ENCODE data around the gene SIRT5. TPM values are rescaled to one million over a fixed set of nuclear protein-coding genes. Genes with fewer than 3 reads are reported as not detected.

SIRT5 gene
- total RNA-seq: 6.2 and 7.2 TPM in 2 replicates

GRCh38 chr6:13574571-13575376 lies at the start of gene SIRT5:
Gene SIRT5 (plus strand): TSS chr6:13574601. CDS start chr6:13584111, 9,510 bp downstream.

GRCh38 chr6:13614926-13615791 lies 40.8 kb downstream of the SIRT5 start, which contains the start of gene NOL7:
Gene NOL7 (plus strand): TSS chr6:13615335. CDS start chr6:13615359, 24 bp downstream.

Other genes with a start within 250 kb of the SIRT5 start
- gene TBC1D7, start 246.1 kb upstream of the SIRT5 start, total RNA-seq: 13.6 and 15.6 TPM in 2 replicates
- gene GFOD1, start 87.0 kb upstream of the SIRT5 start, total RNA-seq: 2.2 and 3.9 TPM in 2 replicates
- 49.2 and 57.9 TPM in 2 replicates for gene NOL7, start 40.7 kb downstream of the SIRT5 start, total RNA-seq
- gene RANBP9, start 137.2 kb downstream of the SIRT5 start, total RNA-seq: 23.5 and 27.6 TPM in 2 replicates
- 9.2 and 15.8 TPM in 2 replicates for gene MCUR1, start 240.0 kb downstream of the SIRT5 start, total RNA-seq